Forelimb muscle (tissue), 1 donor: ENCODE measurements around the gene DCAF4. TPM values are rescaled to one million over a fixed set of nuclear protein-coding genes. Genes with fewer than 3 reads are reported as not detected.

Source experiments
- DNase-seq: peaks from one replicate; pipeline ENCODE4 v3.0.0-alpha.2; 2013; ENCODE audit warnings: low read depth
- polyA plus RNA-seq: library from polyadenylated mRNA; unstranded; fragments of 120-200 nt; gene quantifications from one replicate; pipeline ENCODE4 v1.2.1, GENCODE V29; 2013; ENCODE audit not compliant: insufficient read length

The DCAF4 gene
- polyA plus RNA-seq, 1 donor = 17.6 TPM

GRCh38 chr14:72894623-72895378, 31.5 kb upstream of the DCAF4 start:
- no peak for DNase-seq

- DNase-seq = no peak
Measured at GRCh38 chr14:72898448-72898847, 27.8 kb upstream of the DCAF4 start.

- DNase-seq = no peak
Measured at GRCh38 chr14:72901361-72901760, 24.9 kb upstream of the DCAF4 start.

- no peak for DNase-seq
Measured at GRCh38 chr14:72902801-72903530, 23.3 kb upstream of the DCAF4 start.

- DNase-seq = no peak
Measured at GRCh38 chr14:72903716-72904115, 22.5 kb upstream of the DCAF4 start.

- no peak for DNase-seq
Measured at GRCh38 chr14:72904218-72904617, 22.0 kb upstream of the DCAF4 start.

GRCh38 chr14:72904840-72905561, 21.3 kb upstream of the DCAF4 start:
- no peak for DNase-seq

GRCh38 chr14:72906316-72906715, 19.9 kb upstream of the DCAF4 start:
- DNase-seq = no peak

GRCh38 chr14:72906879-72907278, 19.4 kb upstream of the DCAF4 start:
- no peak for DNase-seq

- no peak for DNase-seq
Measured at GRCh38 chr14:72907886-72908285, 18.4 kb upstream of the DCAF4 start.

GRCh38 chr14:72909163-72909562, 17.1 kb upstream of the DCAF4 start:
- DNase-seq = no peak

GRCh38 chr14:72913809-72914208, 12.5 kb upstream of the DCAF4 start:
- DNase-seq = no peak

- no peak for DNase-seq
Measured at GRCh38 chr14:72916174-72916573, 10.1 kb upstream of the DCAF4 start.

GRCh38 chr14:72917094-72917802, 9.0 kb upstream of the DCAF4 start:
- DNase-seq = no peak

- DNase-seq = no peak
Measured at GRCh38 chr14:72920008-72920407, 6.3 kb upstream of the DCAF4 start.

GRCh38 chr14:72921396-72921795, 4.9 kb upstream of the DCAF4 start:
- no peak for DNase-seq

GRCh38 chr14:72924337-72924736, 1.9 kb upstream of the DCAF4 start:
- DNase-seq = no peak

GRCh38 chr14:72925171-72925759, 999 bp upstream of the DCAF4 start:
- DNase-seq = no peak

GRCh38 chr14:72925815-72926291, 411 bp upstream of the DCAF4 start:
- DNase-seq = no peak

- no peak for DNase-seq
Measured at GRCh38 chr14:72928872-72929271, 2.6 kb downstream of the DCAF4 start.

- no peak for DNase-seq
Measured at GRCh38 chr14:72929316-72930080, 3.2 kb downstream of the DCAF4 start.
